HepG2 (cell line): ENCODE data around the gene CCDC30. TPM values are rescaled to one million over a fixed set of nuclear protein-coding genes. Genes with fewer than 3 reads are reported as not detected.

Experiments
- ATF7 ChIP-seq, 2 experiments: fragments of 450-650 bp in 1 of 2; sonication (generic) in 1 of 2; formaldehyde crosslinking in 1 of 2; IDR thresholded peaks; 2 replicates each; pipeline versions ENCODE4 v1.4.0 to v1.6.1; 2016 to 2020; ENCODE audit warnings: antibody characterized with exemption in 1 of 2, mild to moderate bottlenecking in 1 of 2, missing genetic modification reagents in 1 of 2
- BRCA1 ChIP-seq: sonication (generic); formaldehyde crosslinking; IDR thresholded peaks from 2 replicates; pipeline ENCODE4 v1.4.0; 2020; ENCODE audit warnings: missing genetic modification reagents
- CENPT ChIP-seq: sonication (generic); formaldehyde crosslinking; IDR thresholded peaks from 2 replicates; pipeline ENCODE4 v1.8.0; 2022; ENCODE audit warnings: low read depth, mild to moderate bottlenecking, moderate library complexity, missing genetic modification reagents
- FIP1L1 ChIP-seq: fragments of 200-400 bp; formaldehyde crosslinking; IDR thresholded peaks from 2 replicates; pipeline ENCODE4 v1.6.1; 2018; ENCODE audit warnings: low read depth, mild to moderate bottlenecking, low read length, moderate library complexity, borderline replicate concordance; ENCODE audit not compliant: insufficient read depth
- GPN1 ChIP-seq: sonication (generic); formaldehyde crosslinking; IDR thresholded peaks from 2 replicates; pipeline ENCODE4 v1.5.1; 2020; ENCODE audit warnings: missing genetic modification reagents, borderline replicate concordance
- GRHL1 ChIP-seq: sonication (generic); formaldehyde crosslinking; conservative IDR thresholded peaks from 2 replicates; pipeline ENCODE4 v1.8.0; 2022; ENCODE audit warnings: missing genetic modification reagents
- HIC2 ChIP-seq: sonication (generic); formaldehyde crosslinking; IDR thresholded peaks from 2 replicates; pipeline ENCODE4 v1.9.0; 2022; ENCODE audit warnings: low read depth, missing genetic modification reagents
- KLF6 ChIP-seq: IDR thresholded peaks from 2 replicates; pipeline ENCODE4 v1.8.0; 2016; ENCODE audit warnings: missing biosample characterization, missing genetic modification reagents
- MAFF ChIP-seq: IDR thresholded peaks from 2 replicates; pipeline ENCODE4 v1.6.1; 2011; ENCODE audit warnings: low read depth, low read length, improper control_type of control experiment
- MATR3 ChIP-seq: sonication (generic); formaldehyde crosslinking; IDR thresholded peaks from 2 replicates; pipeline ENCODE4 v1.4.0; 2020; ENCODE audit warnings: missing genetic modification reagents
- MLLT10 ChIP-seq: sonication (generic); formaldehyde crosslinking; IDR thresholded peaks from 2 replicates; pipeline ENCODE4 v1.4.0; 2020; ENCODE audit warnings: missing genetic modification reagents
- NFIC ChIP-seq: IDR thresholded peaks from 2 replicates; pipeline ENCODE4 v1.6.1; 2012; ENCODE audit warnings: mild to moderate bottlenecking, low read length, inconsistent platforms
- NPAS2 ChIP-seq: sonication (generic); formaldehyde crosslinking; IDR thresholded peaks from 2 replicates; pipeline ENCODE4 v1.8.0; 2022; ENCODE audit warnings: mild to moderate bottlenecking, missing genetic modification reagents, borderline replicate concordance
- PCBP2 ChIP-seq: fragments of 200-400 bp; formaldehyde crosslinking; optimal IDR thresholded peaks from 2 replicates; pipeline ENCODE3; 2018; ENCODE audit warnings: low read length, low read depth; ENCODE audit not compliant: poor library complexity, severe bottlenecking
- POLR2A ChIP-seq, 2 experiments: IDR thresholded peaks; 2 replicates each; pipeline ENCODE4 v1.6.1; 2011; ENCODE audit warnings: low read depth in 2 of 2, low read length in 2 of 2, mild to moderate bottlenecking in 1 of 2, moderate library complexity in 1 of 2; ENCODE audit not compliant: insufficient read depth in 1 of 2
- THAP11 ChIP-seq: IDR thresholded peaks from 2 replicates; pipeline ENCODE4 v1.6.1; 2016; ENCODE audit warnings: missing biosample characterization, missing genetic modification reagents
- WIZ ChIP-seq: sonication (generic); formaldehyde crosslinking; IDR thresholded peaks from 2 replicates; pipeline ENCODE4 v1.5.1; 2020; ENCODE audit warnings: mild to moderate bottlenecking, missing genetic modification reagents
- ZBTB25 ChIP-seq: IDR thresholded peaks from 2 replicates; pipeline ENCODE4 v1.6.1; 2018; ENCODE audit warnings: missing genetic modification reagents
- ZBTB46 ChIP-seq: sonication (generic); formaldehyde crosslinking; IDR thresholded peaks from 2 replicates; pipeline ENCODE4 v1.4.0; 2020; ENCODE audit warnings: mild to moderate bottlenecking, missing genetic modification reagents, borderline replicate concordance
- ZKSCAN5 ChIP-seq: sonication (generic); formaldehyde crosslinking; IDR thresholded peaks from 2 replicates; pipeline ENCODE4 v1.5.1; 2020; ENCODE audit warnings: mild to moderate bottlenecking, missing genetic modification reagents
- ZNF138 ChIP-seq: sonication (generic); formaldehyde crosslinking; IDR thresholded peaks from 2 replicates; pipeline ENCODE4 v1.5.0; 2020; ENCODE audit warnings: mild to moderate bottlenecking, low read depth, missing genetic modification reagents
- ZNF44 ChIP-seq: sonication (generic); formaldehyde crosslinking; IDR thresholded peaks from 2 replicates; pipeline ENCODE4 v1.5.1; 2020; ENCODE audit warnings: mild to moderate bottlenecking, missing genetic modification reagents
- ZNF496 ChIP-seq: sonication (generic); formaldehyde crosslinking; IDR thresholded peaks from 2 replicates; pipeline ENCODE4 v1.8.1; 2023; ENCODE audit warnings: mild to moderate bottlenecking, moderate library complexity, missing genetic modification reagents; ENCODE audit not compliant: insufficient replicate concordance
- ZNF605 ChIP-seq: sonication (generic); formaldehyde crosslinking; IDR thresholded peaks from 2 replicates; pipeline ENCODE4 v1.8.0; 2022; ENCODE audit warnings: mild to moderate bottlenecking, missing genetic modification reagents
- polyA plus RNA-seq, 8 experiments: library from polyadenylated mRNA; depleted of rRNA in 3 of 8; stranded (reverse) in 7 of 8; unstranded in 1 of 8; fragments of >200 nt; fragmentation: Illumina TruSeq in 4 of 8; extraction: Trizol in 4 of 8; gene quantifications; 2 replicates each; pipeline versions ENCODE4 v1.2.1 to v1.2.3, GENCODE V29; 2011 to 2016; ENCODE audit warnings: low read depth in 4 of 8, missing spikeins in 1 of 8, mixed read lengths in 1 of 8; ENCODE audit not compliant: insufficient read depth in 1 of 8
- total RNA-seq, 5 experiments: library from RNA; depleted of rRNA; stranded (reverse); fragments of >200 nt; fragmentation: Illumina TruSeq; extraction: Trizol; gene quantifications; 2 replicates each; pipeline ENCODE4 v1.2.3, GENCODE V29; 2016; ENCODE audit warnings: low read depth in 1 of 5

Gene CCDC30
- total and polyA plus RNA-seq, 2 of the 13 experiments (the other 11 are each of a cell fraction or from before 2014, with no cell fraction given), result 0.25 to 0.77 TPM

- TF ChIP-seq FIP1L1 (no peak), ZNF496 (CRISPR knock-in tag) (no peak), NPAS2 (CRISPR knock-in tag) (no peak), GRHL1 (CRISPR knock-in tag) (no peak), MATR3 (CRISPR knock-in tag) (no peak), ZNF138 (CRISPR knock-in tag) (0 out of 2 replicates have a peak, but pooled peaks have one; percentile 66), ZNF605 (CRISPR knock-in tag) (peak; percentile 97), ZBTB46 (CRISPR knock-in tag) (no peak), CENPT (CRISPR knock-in tag) (0 out of 2 replicates have a peak, but pooled peaks have one; percentile 37), WIZ (CRISPR knock-in tag) (no peak), ZNF44 (CRISPR knock-in tag) (peak; percentile 82; the same call in 1 of the 2 replicates), MLLT10 (CRISPR knock-in tag) (no peak), ZKSCAN5 (CRISPR knock-in tag) (no peak), MAFF (no peak), KLF6 (CRISPR knock-in tag) (no peak; the same call in 1 of the 2 replicates), PCBP2 (no peak), NFIC (peak; percentile 19; the same call in 1 of the 2 replicates), BRCA1 (CRISPR knock-in tag) (no peak), ZBTB25 (CRISPR knock-in tag) (peak; percentile 73), GPN1 (no peak), HIC2 (CRISPR knock-in tag) (peak; percentile 69; the same call in 1 of the 2 replicates), POLR2A (IDR thresholded peaks at IDR 0.05; ENCODE audit: insufficient read depth in 1 of 2, low read depth in 2 of 2, low read length in 2 of 2) (peak; percentile 91 to 98), ATF7 (IDR thresholded peaks at IDR 0.05) (no peak), ATF7 (CRISPR knock-in tag; IDR thresholded peaks at IDR 0.05) (no peak), THAP11 (peak; percentile 94)
Measured at GRCh38 chr1:42657981-42658876, 195.1 kb downstream of the CCDC30 start, which contains the start of gene PPIH (continued).
